Mammary epithelial cell (primary cell): ENCODE measurements around the gene DUSP22.

ENCODE experiments used
- EZH2 ChIP-seq: IDR thresholded peaks from 2 replicates; pipeline ENCODE4 v1.6.1; 2012; ENCODE audit warnings: low read length, inconsistent platforms, borderline replicate concordance
- TF ChIP-seq, protein P1 (sequence below), 2 donors: IDR thresholded peaks in 1 of 2; conservative IDR thresholded peaks in 1 of 2; 2 replicates each; pipeline ENCODE4 v1.5.1; 2011 to 2012; ENCODE audit warnings: inconsistent platforms in 2 of 2, low read length in 2 of 2, mild to moderate bottlenecking in 2 of 2, control low read depth in 1 of 2, low read depth in 1 of 2; ENCODE audit not compliant: insufficient read depth in 1 of 2; ENCODE audit errors: extremely low read depth in 1 of 2

GRCh38 chr6:291204-291696 lies 1.0 kb upstream of the DUSP22 start:
- TF ChIP-seq, protein P1, sequence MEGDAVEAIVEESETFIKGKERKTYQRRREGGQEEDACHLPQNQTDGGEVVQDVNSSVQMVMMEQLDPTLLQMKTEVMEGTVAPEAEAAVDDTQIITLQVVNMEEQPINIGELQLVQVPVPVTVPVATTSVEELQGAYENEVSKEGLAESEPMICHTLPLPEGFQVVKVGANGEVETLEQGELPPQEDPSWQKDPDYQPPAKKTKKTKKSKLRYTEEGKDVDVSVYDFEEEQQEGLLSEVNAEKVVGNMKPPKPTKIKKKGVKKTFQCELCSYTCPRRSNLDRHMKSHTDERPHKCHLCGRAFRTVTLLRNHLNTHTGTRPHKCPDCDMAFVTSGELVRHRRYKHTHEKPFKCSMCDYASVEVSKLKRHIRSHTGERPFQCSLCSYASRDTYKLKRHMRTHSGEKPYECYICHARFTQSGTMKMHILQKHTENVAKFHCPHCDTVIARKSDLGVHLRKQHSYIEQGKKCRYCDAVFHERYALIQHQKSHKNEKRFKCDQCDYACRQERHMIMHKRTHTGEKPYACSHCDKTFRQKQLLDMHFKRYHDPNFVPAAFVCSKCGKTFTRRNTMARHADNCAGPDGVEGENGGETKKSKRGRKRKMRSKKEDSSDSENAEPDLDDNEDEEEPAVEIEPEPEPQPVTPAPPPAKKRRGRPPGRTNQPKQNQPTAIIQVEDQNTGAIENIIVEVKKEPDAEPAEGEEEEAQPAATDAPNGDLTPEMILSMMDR (conservative IDR thresholded peaks at IDR 0.05 in 1 of 2, IDR thresholded peaks at IDR 0.05 in 1 of 2; ENCODE audit: extremely low read depth in 1 of 2, insufficient read depth in 1 of 2, low read depth in 1 of 2, low read length in 2 of 2) = no peak
- no peak for TF ChIP-seq EZH2
